GM18520 (cell line): ENCODE data around the gene P2RY14.

Experiments
- ATAC-seq: cut with Tn5 transposase; IDR thresholded peaks from one replicate; pipeline ENCODE4 v1.9.1; 2021; ENCODE audit not compliant: unreplicated experiment

P2RY14 gene

GRCh38 chr3:151278230-151278629, at the start of gene P2RY14:
TSS of gene P2RY14 (minus strand) at chr3:151278542. CDS start at chr3:151214316, 64,226 bp downstream.
- ATAC-seq: no peak

GRCh38 chr3:151327571-151328198, 49.3 kb upstream of the P2RY14 start:
- ATAC-seq: no peak

- no peak for ATAC-seq
Observed at GRCh38 chr3:151322511-151322910, 44.2 kb upstream of the P2RY14 start.

GRCh38 chr3:151321526-151321925, 43.2 kb upstream of the P2RY14 start:
- no peak for ATAC-seq

GRCh38 chr3:151320131-151320530, 41.8 kb upstream of the P2RY14 start:
- ATAC-seq: no peak

- ATAC-seq: no peak
Observed at GRCh38 chr3:151319628-151320027, 41.3 kb upstream of the P2RY14 start.

- no peak for ATAC-seq
Observed at GRCh38 chr3:151318991-151319390, 40.6 kb upstream of the P2RY14 start.

- no peak for ATAC-seq
Observed at GRCh38 chr3:151318313-151318712, 40.0 kb upstream of the P2RY14 start.

- ATAC-seq: no peak
Observed at GRCh38 chr3:151316267-151316991, 38.1 kb upstream of the P2RY14 start, which contains the start of gene GPR87. TSS of gene GPR87 (minus strand) at chr3:151316820. CDS start at chr3:151300100, 16,720 bp downstream.

GRCh38 chr3:151315846-151316245, 37.5 kb upstream of the P2RY14 start:
- ATAC-seq: no peak

GRCh38 chr3:151315136-151315535, 36.8 kb upstream of the P2RY14 start:
- ATAC-seq: no peak

- no peak for ATAC-seq
Observed at GRCh38 chr3:151314593-151314992, 36.3 kb upstream of the P2RY14 start.

- no peak for ATAC-seq
Observed at GRCh38 chr3:151314137-151314536, 35.8 kb upstream of the P2RY14 start.

- no peak for ATAC-seq
Observed at GRCh38 chr3:151312972-151313371, 34.6 kb upstream of the P2RY14 start.

GRCh38 chr3:151309566-151309965, 31.2 kb upstream of the P2RY14 start:
- no peak for ATAC-seq

- ATAC-seq: no peak
Observed at GRCh38 chr3:151307583-151308488, 29.5 kb upstream of the P2RY14 start.

GRCh38 chr3:151307131-151307530, 28.8 kb upstream of the P2RY14 start:
- no peak for ATAC-seq

- ATAC-seq: no peak
Observed at GRCh38 chr3:151306168-151306810, 27.9 kb upstream of the P2RY14 start.

GRCh38 chr3:151305775-151306151, 27.4 kb upstream of the P2RY14 start:
- ATAC-seq: no peak

- no peak for ATAC-seq
Observed at GRCh38 chr3:151305060-151305774, 26.9 kb upstream of the P2RY14 start.
